K562 (cell line): ENCODE data around the gene UVRAG. TPM values are rescaled to one million over a fixed set of nuclear protein-coding genes. Genes with fewer than 3 reads are reported as not detected.

Source experiments
- ATAC-seq: fragments of 200-7000 bp; cut with Tn5 transposase; 3 replicates; pipeline ENCODE4 v1.9.1; 2020; ENCODE audit warnings: moderate library complexity
- BruUV-seq: library from RNA; stranded (reverse); fragments of 400-500 nt; replicated peaks from 2 replicates; lab custom pipeline; 2021; lab: Mats Ljungman, UMichigan
- CTCF ChIA-PET: fragments of 300-600 bp; formaldehyde crosslinking; extraction: SDS; loops from one replicate; lab custom pipeline; 2021; ENCODE audit warnings: low intra/inter-chr PET ratio; lab: Yijun Ruan, JAX
- POLR2A ChIA-PET: fragments of 300-600, 350-650 bp; sonication (Branson Sonifier 250); formaldehyde crosslinking; extraction: SDS; loops from one replicate; lab custom pipeline; 2021; ENCODE audit warnings: antibody characterized with exemption, inconsistent platforms; lab: Yijun Ruan, JAX
- DNase-seq, 4 experiments: peaks; one replicate each; pipeline versions ENCODE4 v3.0.0 to v3.0.0-alpha.2; 2011 to 2018; ENCODE audit warnings: low spot score in 3 of 4, mixed read lengths in 3 of 4; ENCODE audit errors: extremely low read depth in 1 of 4
- FAIRE-seq: peaks from 2 replicates; lab custom pipeline; 2011; peaks lifted over from hg19 to GRCh38; lab: Jason Lieb, UNC
- H2AFZ ChIP-seq: 2 replicates; pipeline ENCODE4 v1.6.0; 2011; ENCODE audit warnings: low read depth, low read length, control low read depth, inconsistent platforms
- H3K27ac ChIP-seq: fragments of 200-600 bp; 3 replicates; pipeline ENCODE4 v1.8.0; 2011; ENCODE audit warnings: low read depth, mild to moderate bottlenecking, control low read depth, inconsistent platforms, low read length, moderate library complexity, mixed read lengths; ENCODE audit errors: extremely low read depth
- H3K27me3 ChIP-seq, 2 experiments: fragments of 300-600 bp in 1 of 2; 2 replicates in 1 of 2; 3 replicates in 1 of 2; pipeline versions ENCODE4 v1.6.0 to v1.8.0; 2011; ENCODE audit warnings: inconsistent platforms in 2 of 2, low read length in 2 of 2, mild to moderate bottlenecking in 1 of 2, mixed read lengths in 1 of 2, moderate library complexity in 1 of 2; ENCODE audit not compliant: control insufficient read depth in 2 of 2, insufficient read depth in 2 of 2
- H3K36me3 ChIP-seq: fragments of 300-600 bp; 3 replicates; pipeline ENCODE4 v1.8.0; 2011; ENCODE audit warnings: mild to moderate bottlenecking, low read length, inconsistent platforms; ENCODE audit not compliant: control insufficient read depth, insufficient read depth
- H3K4me1 ChIP-seq, 2 experiments: fragments of 200-600 bp in 1 of 2; replicated peaks in 1 of 2; 2 replicates in 1 of 2; 3 replicates in 1 of 2; pipeline versions ENCODE4 v1.5.1 to v1.8.0; 2011; ENCODE audit warnings: inconsistent platforms in 2 of 2, low read length in 2 of 2, mild to moderate bottlenecking in 1 of 2, mixed read lengths in 1 of 2, moderate library complexity in 1 of 2; ENCODE audit not compliant: control insufficient read depth in 2 of 2, insufficient read depth in 2 of 2
- H3K4me2 ChIP-seq: 2 replicates; pipeline ENCODE4 v1.6.1; 2011; ENCODE audit warnings: low read length, control low read depth, inconsistent platforms, mixed read lengths; ENCODE audit not compliant: insufficient read depth
- H3K4me3 ChIP-seq: fragments of 200-600 bp; sonication (generic), shearing (Covaris generic); 2 replicates; pipeline ENCODE4 v1.5.1; 2016; ENCODE audit warnings: control low read depth, inconsistent platforms
- H3K79me2 ChIP-seq: fragments of 200-600 bp; 3 replicates; pipeline ENCODE4 v1.8.0; 2011; ENCODE audit warnings: low read length, inconsistent platforms; ENCODE audit not compliant: control insufficient read depth, insufficient read depth
- H3K9ac ChIP-seq, 2 experiments: 2 replicates each; pipeline versions ENCODE4 v1.6.0 to v1.6.1; 2011; ENCODE audit warnings: low read depth in 2 of 2, low read length in 2 of 2, control low read depth in 1 of 2, inconsistent platforms in 1 of 2, mild to moderate bottlenecking in 1 of 2, mixed read lengths in 1 of 2; ENCODE audit not compliant: insufficient read depth in 1 of 2
- H3K9me1 ChIP-seq: one replicate; pipeline ENCODE4 v1.6.0; 2011; ENCODE audit warnings: inconsistent platforms, mild to moderate bottlenecking, low read length, moderate library complexity; ENCODE audit not compliant: control insufficient read depth, insufficient read depth
- H3K9me3 ChIP-seq: replicated peaks from 2 replicates; pipeline ENCODE4 v1.5.1; 2011; ENCODE audit warnings: low read depth, low read length, inconsistent platforms; ENCODE audit not compliant: control insufficient read depth, insufficient read depth
- H4K20me1 ChIP-seq: replicated peaks from 2 replicates; pipeline ENCODE4 v1.6.1; 2011; ENCODE audit warnings: low read length, inconsistent platforms, mixed read lengths; ENCODE audit not compliant: control insufficient read depth, insufficient read depth
- GATA2 ChIP-seq: sonication (generic); formaldehyde crosslinking; IDR thresholded peaks from 2 replicates; pipeline ENCODE4 v1.4.0; 2020; ENCODE audit warnings: mild to moderate bottlenecking, missing genetic modification reagents
- MYNN ChIP-seq, 2 experiments: sonication (generic); formaldehyde crosslinking in 1 of 2; IDR thresholded peaks; 2 replicates each; pipeline versions ENCODE4 v1.5.0 to v1.6.1; 2016 to 2020; ENCODE audit warnings: antibody characterized with exemption in 1 of 2, missing genetic modification reagents in 1 of 2
- SMARCB1 ChIP-seq: IDR thresholded peaks from 2 replicates; pipeline ENCODE4 v1.6.1; 2011; ENCODE audit warnings: improper control_type of control experiment, low read depth; ENCODE audit not compliant: insufficient read length
- TRIM24 ChIP-seq, 2 experiments: fragments of 450-650 bp; IDR thresholded peaks; 2 replicates each; pipeline ENCODE4 v1.6.1; 2016
- WGBS: fragments of 100-300 bp; shearing (Covaris generic); methylation state at CpG from one replicate; pipeline ENCODE4 v1.1.6; 2016; ENCODE audit warnings: low coverage, mixed read lengths; ENCODE audit not compliant: insufficient coverage; ENCODE audit errors: missing lambda C conversion rate; 5-methylcytosine and 5-hydroxymethylcytosine counted together
- in situ Hi-C: fragments of 300-500 bp; cut with MboI; formaldehyde crosslinking; loops from 4 replicates; pipeline ENCODE4 v1.15.0; 2018; ENCODE audit warnings: inconsistent platforms, mixed read lengths
- intact Hi-C: fragments of 100-400 bp; cut with micrococcal nuclease; formaldehyde crosslinking; loops from 2 replicates; pipeline ENCODE4 v1.14.2; 2022
- polyA plus RNA-seq, 8 experiments: library from polyadenylated mRNA; depleted of rRNA in 4 of 8; stranded (reverse) in 5 of 8; unstranded in 3 of 8; fragments of >200 nt; fragmentation: Nextera tagmentation in 2 of 8; fragmentation: Illumina TruSeq in 1 of 8; extraction: Ambion mirVana in 2 of 8; extraction: Trizol in 1 of 8; gene quantifications; 2 replicates each; pipeline versions ENCODE4 v1.2.1 to v1.2.3, GENCODE V29; 2011 to 2014; ENCODE audit warnings: inconsistent platforms in 1 of 8, missing spikeins in 1 of 8
- total RNA-seq, 7 experiments: library from RNA; depleted of rRNA in 6 of 7; stranded (reverse); fragments of >200 nt in 6 of 7; fragmentation: Illumina TruSeq in 2 of 7; extraction: Trizol in 2 of 7; gene quantifications; 2 replicates each; pipeline versions ENCODE4 v1.2.1 to v1.2.3, GENCODE V29; 2011 to 2021; ENCODE audit warnings: low replicate concordance in 1 of 7
- TF ChIP-seq, protein P1 (sequence below): sonication (generic); formaldehyde crosslinking; IDR thresholded peaks from 2 replicates; pipeline ENCODE4 v1.8.1; 2023; ENCODE audit warnings: missing genetic modification reagents, mild to moderate bottlenecking, borderline replicate concordance
- TF ChIP-seq, protein P2 (sequence below), 2 experiments: fragments of 450-650 bp in 1 of 2; IDR thresholded peaks; 2 replicates each; pipeline ENCODE4 v1.6.1; 2011 to 2017; ENCODE audit warnings: low read depth in 2 of 2, antibody characterized with exemption in 1 of 2, borderline replicate concordance in 1 of 2, low read length in 1 of 2, mild to moderate bottlenecking in 1 of 2, mixed read lengths in 1 of 2; ENCODE audit not compliant: control insufficient read depth in 1 of 2
- TF ChIP-seq, protein P3 (sequence below): sonication (generic); formaldehyde crosslinking; IDR thresholded peaks from 2 replicates; pipeline ENCODE4 v1.8.0; 2023; ENCODE audit warnings: missing genetic modification reagents, mild to moderate bottlenecking, borderline replicate concordance

Gene UVRAG
- total and polyA plus RNA-seq, 9 of the 15 experiments (the other 6 are each of a cell fraction or from before 2014, with no cell fraction given) = 3.1 to 17.8 (median 12.4) TPM

DNA sequence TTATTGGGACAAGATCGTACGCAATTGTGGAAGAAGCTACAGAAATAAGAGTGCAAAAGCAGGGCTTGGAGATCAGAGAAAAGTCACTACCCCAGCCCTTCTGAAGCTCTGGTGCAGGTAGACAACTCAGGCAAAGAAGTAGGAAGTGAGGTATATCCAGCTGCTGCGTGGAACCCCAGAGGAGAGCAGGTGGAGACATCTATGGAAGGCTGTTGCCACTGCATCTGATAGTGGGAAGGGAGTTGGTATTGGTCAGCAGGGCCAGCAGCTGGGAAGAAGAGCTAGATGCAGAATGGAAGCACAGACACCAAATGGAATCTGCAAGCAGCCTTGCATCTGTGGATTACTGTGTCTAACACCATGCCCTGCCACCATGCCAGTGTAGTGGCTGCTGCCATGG, 226.2 kb downstream of the UVRAG start:
- Histone ChIP-seq H3K9me1 (no peaks in the 10 kb centered on the region), H3K79me2 (no peaks in the 10 kb centered on the region), H3K9me3 (no peaks in the 10 kb centered on the region), H3K27ac (no peak overlapping the region), H3K27me3 (no peaks in the 10 kb centered on the region), H3K4me3 (no peak overlapping the region), H3K4me1 (no peaks in the 10 kb centered on the region), H2AFZ (no peak overlapping the region), H4K20me1 (no peaks in the 10 kb centered on the region), H3K36me3 (no peaks in the 10 kb centered on the region), H3K9ac (no peak overlapping the region), H3K4me2 (no peak overlapping the region)
- ATAC-seq (peak; percentile 65; the same call in 2 of the 3 replicates), DNase-seq (peak in 1 of 4 experiments; percentile 9), FAIRE-seq (no peak)
- in situ Hi-C loops (no loop called here), intact Hi-C loops (no loop called here)
- ChIA-PET POLR2A (interaction anchor here (0.7 kb wide), 1 partner anchor 18 kb away, joined by 3 read pairs; no protein-coding TSS in a partner anchor), CTCF (no interaction called here)
- no TSS peak for BruUV-seq
- WGBS = 71% methylated on average over 3 of the region's 3 CpGs
- TF ChIP-seq, protein P1, sequence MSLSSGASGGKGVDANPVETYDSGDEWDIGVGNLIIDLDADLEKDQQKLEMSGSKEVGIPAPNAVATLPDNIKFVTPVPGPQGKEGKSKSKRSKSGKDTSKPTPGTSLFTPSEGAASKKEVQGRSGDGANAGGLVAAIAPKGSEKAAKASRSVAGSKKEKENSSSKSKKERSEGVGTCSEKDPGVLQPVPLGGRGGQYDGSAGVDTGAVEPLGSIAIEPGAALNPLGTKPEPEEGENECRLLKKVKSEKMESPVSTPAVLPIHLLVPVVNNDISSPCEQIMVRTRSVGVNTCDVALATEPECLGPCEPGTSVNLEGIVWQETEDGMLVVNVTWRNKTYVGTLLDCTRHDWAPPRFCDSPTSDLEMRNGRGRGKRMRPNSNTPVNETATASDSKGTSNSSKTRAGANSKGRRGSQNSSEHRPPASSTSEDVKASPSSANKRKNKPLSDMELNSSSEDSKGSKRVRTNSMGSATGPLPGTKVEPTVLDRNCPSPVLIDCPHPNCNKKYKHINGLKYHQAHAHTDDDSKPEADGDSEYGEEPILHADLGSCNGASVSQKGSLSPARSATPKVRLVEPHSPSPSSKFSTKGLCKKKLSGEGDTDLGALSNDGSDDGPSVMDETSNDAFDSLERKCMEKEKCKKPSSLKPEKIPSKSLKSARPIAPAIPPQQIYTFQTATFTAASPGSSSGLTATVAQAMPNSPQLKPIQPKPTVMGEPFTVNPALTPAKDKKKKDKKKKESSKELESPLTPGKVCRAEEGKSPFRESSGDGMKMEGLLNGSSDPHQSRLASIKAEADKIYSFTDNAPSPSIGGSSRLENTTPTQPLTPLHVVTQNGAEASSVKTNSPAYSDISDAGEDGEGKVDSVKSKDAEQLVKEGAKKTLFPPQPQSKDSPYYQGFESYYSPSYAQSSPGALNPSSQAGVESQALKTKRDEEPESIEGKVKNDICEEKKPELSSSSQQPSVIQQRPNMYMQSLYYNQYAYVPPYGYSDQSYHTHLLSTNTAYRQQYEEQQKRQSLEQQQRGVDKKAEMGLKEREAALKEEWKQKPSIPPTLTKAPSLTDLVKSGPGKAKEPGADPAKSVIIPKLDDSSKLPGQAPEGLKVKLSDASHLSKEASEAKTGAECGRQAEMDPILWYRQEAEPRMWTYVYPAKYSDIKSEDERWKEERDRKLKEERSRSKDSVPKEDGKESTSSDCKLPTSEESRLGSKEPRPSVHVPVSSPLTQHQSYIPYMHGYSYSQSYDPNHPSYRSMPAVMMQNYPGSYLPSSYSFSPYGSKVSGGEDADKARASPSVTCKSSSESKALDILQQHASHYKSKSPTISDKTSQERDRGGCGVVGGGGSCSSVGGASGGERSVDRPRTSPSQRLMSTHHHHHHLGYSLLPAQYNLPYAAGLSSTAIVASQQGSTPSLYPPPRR = no peak
- TF ChIP-seq GATA2 (CRISPR knock-in tag) (no peak), TRIM24 (IDR thresholded peaks at IDR 0.05) (no peak), SMARCB1 (no peak), MYNN (IDR thresholded peaks at IDR 0.05) (no peak), MYNN (CRISPR knock-in tag; IDR thresholded peaks at IDR 0.05) (no peak)
- TF ChIP-seq, protein P2, sequence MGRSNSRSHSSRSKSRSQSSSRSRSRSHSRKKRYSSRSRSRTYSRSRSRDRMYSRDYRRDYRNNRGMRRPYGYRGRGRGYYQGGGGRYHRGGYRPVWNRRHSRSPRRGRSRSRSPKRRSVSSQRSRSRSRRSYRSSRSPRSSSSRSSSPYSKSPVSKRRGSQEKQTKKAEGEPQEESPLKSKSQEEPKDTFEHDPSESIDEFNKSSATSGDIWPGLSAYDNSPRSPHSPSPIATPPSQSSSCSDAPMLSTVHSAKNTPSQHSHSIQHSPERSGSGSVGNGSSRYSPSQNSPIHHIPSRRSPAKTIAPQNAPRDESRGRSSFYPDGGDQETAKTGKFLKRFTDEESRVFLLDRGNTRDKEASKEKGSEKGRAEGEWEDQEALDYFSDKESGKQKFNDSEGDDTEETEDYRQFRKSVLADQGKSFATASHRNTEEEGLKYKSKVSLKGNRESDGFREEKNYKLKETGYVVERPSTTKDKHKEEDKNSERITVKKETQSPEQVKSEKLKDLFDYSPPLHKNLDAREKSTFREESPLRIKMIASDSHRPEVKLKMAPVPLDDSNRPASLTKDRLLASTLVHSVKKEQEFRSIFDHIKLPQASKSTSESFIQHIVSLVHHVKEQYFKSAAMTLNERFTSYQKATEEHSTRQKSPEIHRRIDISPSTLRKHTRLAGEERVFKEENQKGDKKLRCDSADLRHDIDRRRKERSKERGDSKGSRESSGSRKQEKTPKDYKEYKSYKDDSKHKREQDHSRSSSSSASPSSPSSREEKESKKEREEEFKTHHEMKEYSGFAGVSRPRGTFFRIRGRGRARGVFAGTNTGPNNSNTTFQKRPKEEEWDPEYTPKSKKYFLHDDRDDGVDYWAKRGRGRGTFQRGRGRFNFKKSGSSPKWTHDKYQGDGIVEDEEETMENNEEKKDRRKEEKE (IDR thresholded peaks at IDR 0.05; ENCODE audit: borderline replicate concordance in 1 of 2, control insufficient read depth in 1 of 2, low read depth in 2 of 2, low read length in 1 of 2) = no peak
- TF ChIP-seq, protein P3, sequence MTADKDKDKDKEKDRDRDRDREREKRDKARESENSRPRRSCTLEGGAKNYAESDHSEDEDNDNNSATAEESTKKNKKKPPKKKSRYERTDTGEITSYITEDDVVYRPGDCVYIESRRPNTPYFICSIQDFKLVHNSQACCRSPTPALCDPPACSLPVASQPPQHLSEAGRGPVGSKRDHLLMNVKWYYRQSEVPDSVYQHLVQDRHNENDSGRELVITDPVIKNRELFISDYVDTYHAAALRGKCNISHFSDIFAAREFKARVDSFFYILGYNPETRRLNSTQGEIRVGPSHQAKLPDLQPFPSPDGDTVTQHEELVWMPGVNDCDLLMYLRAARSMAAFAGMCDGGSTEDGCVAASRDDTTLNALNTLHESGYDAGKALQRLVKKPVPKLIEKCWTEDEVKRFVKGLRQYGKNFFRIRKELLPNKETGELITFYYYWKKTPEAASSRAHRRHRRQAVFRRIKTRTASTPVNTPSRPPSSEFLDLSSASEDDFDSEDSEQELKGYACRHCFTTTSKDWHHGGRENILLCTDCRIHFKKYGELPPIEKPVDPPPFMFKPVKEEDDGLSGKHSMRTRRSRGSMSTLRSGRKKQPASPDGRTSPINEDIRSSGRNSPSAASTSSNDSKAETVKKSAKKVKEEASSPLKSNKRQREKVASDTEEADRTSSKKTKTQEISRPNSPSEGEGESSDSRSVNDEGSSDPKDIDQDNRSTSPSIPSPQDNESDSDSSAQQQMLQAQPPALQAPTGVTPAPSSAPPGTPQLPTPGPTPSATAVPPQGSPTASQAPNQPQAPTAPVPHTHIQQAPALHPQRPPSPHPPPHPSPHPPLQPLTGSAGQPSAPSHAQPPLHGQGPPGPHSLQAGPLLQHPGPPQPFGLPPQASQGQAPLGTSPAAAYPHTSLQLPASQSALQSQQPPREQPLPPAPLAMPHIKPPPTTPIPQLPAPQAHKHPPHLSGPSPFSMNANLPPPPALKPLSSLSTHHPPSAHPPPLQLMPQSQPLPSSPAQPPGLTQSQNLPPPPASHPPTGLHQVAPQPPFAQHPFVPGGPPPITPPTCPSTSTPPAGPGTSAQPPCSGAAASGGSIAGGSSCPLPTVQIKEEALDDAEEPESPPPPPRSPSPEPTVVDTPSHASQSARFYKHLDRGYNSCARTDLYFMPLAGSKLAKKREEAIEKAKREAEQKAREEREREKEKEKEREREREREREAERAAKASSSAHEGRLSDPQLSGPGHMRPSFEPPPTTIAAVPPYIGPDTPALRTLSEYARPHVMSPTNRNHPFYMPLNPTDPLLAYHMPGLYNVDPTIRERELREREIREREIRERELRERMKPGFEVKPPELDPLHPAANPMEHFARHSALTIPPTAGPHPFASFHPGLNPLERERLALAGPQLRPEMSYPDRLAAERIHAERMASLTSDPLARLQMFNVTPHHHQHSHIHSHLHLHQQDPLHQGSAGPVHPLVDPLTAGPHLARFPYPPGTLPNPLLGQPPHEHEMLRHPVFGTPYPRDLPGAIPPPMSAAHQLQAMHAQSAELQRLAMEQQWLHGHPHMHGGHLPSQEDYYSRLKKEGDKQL (CRISPR knock-in tag) = no peak
